Activated T-cell treated with anti-CD3 and anti-CD28 coated beads, Interleukin-2, amount 50 U/mL, for 72 hours (primary cell): ENCODE measurements around the gene KIF22. TPM values are rescaled to one million over a fixed set of nuclear protein-coding genes. Genes with fewer than 3 reads are reported as not detected.
A peak's percentile ranks its signal among the peaks of the same experiment; 100 is the strongest.
"Not testable (repeated sequence)": the region's sequence is repeated elsewhere in the genome, so short reads cannot be mapped to it uniquely, and the experiment has no call there.

Source experiments
- ATAC-seq, 2 donors: fragments of 150-1000 bp; cut with Tn5 transposase; replicated peaks in 1 of 2; 2 replicates each; pipeline ENCODE4 v1.10.0; 2021; ENCODE audit warnings: moderate library complexity in 2 of 2, mild to moderate bottlenecking in 1 of 2
- DNase-seq, 2 donors: peaks; one replicate each; pipeline ENCODE4 v3.0.0; 2021 to 2022; ENCODE audit warnings: mixed read lengths in 1 of 2
- H3K27ac Mint-ChIP-seq: one replicate; pipeline ENCODE4 v1.8.0; 2022; ENCODE audit warnings: mild to moderate bottlenecking, moderate library complexity, mixed read lengths
- H3K27me3 Mint-ChIP-seq: one replicate; pipeline ENCODE4 v1.8.0; 2022; ENCODE audit warnings: low read depth, mixed read lengths
- H3K36me3 Mint-ChIP-seq, 2 donors: one replicate each; pipeline ENCODE4 v1.8.0; 2022; ENCODE audit warnings: mixed read lengths in 2 of 2, mild to moderate bottlenecking in 1 of 2; ENCODE audit not compliant: insufficient read depth in 2 of 2
- H3K4me1 Mint-ChIP-seq: one replicate; pipeline ENCODE4 v1.8.0; 2022; ENCODE audit warnings: low read depth, mixed read lengths
- H3K4me3 Mint-ChIP-seq, 2 donors: one replicate each; pipeline ENCODE4 v1.8.0; 2022; ENCODE audit warnings: mild to moderate bottlenecking in 2 of 2, mixed read lengths in 2 of 2, moderate library complexity in 2 of 2
- H3K9me3 Mint-ChIP-seq, 2 donors: one replicate each; pipeline ENCODE4 v1.8.0; 2022; ENCODE audit warnings: mixed read lengths in 2 of 2
- total RNA-seq, 2 donors: library from RNA; stranded (reverse); gene quantifications; one replicate each; pipeline ENCODE4 v1.2.3, GENCODE V29; 2022

The KIF22 gene
- total RNA-seq, 2 donors from 2014 or later, result 153 to 180 TPM

- peaks cover 11 to 32% of the 10 kb centered on the region in 2 donors for H3K36me3 Mint-ChIP-seq
- ATAC-seq, DNase-seq, H3K27me3 Mint-ChIP-seq, H3K27ac Mint-ChIP-seq, H3K9me3 Mint-ChIP-seq: not testable (repeated sequence)
- peaks cover 32% of the 10 kb centered on the region for H3K4me1 Mint-ChIP-seq
- peak overlapping the region; percentile 94 for H3K4me3 Mint-ChIP-seq
Observed at GRCh38 chr16:29793153-29793552, 2.6 kb downstream of the KIF22 start.

DNA sequence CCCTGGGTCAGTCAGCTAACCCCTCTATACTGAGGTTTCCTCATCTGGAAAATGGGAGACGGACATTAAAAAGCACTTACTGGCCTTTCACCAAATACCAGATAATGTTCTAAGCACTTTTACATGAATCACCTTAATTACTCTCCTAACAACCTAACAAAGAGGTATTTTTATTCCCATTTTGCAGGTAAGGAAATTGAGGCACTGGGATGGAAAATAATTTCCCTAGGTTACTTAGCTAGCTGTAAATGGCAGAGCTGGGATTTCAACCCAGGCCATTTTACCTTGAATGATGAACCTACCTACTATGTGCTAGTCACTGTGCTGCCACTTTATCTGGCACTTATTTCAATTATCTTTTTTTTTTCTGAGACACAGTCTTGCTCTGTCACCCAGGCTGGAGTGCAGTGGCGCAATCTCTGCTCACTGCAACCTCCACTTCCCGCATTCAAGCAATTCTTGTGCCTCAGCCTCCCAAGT is 3.7 kb downstream of the KIF22 start:
- Mint-ChIP-seq H3K4me1 (peaks cover 32% of the 10 kb centered on the region), H3K27me3 (no peaks in the 10 kb centered on the region), H3K4me3 (no peak overlapping the region), H3K36me3 (peaks cover 11 to 39% of the 10 kb centered on the region in 2 donors), H3K27ac (no peak overlapping the region), H3K9me3 (no peaks in the 10 kb centered on the region)
- DNase-seq, result no peak
- no peak for ATAC-seq

DNA sequence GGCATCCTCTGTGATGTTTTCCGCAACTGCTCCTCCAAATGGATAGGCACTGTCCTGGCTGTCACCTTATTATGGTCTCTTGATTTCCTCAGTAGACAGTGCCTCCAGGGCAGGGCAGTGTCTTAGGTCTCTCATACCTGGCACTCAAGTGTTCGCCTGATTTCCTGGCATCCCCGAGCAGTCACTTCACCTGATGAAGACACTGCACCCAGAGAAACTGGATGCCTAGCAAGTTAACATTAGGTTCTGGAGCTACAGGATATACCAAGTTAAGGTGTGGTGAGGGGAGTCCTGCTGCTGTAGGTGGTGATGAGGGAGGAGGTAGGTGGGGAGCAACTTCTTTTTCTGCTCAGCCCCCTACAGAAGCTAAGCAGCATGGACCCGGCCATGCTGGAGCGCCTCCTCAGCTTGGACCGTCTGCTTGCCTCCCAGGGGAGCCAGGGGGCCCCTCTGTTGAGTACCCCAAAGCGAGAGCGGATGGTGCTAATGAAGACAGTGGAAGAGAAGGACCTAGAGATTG is 11.9 kb downstream of the KIF22 start:
- ATAC-seq, result no peak
- H3K27ac Mint-ChIP-seq, result peak overlapping the region; percentile 75
- no peaks in the 10 kb centered on the region for H3K9me3 Mint-ChIP-seq
- H3K36me3 Mint-ChIP-seq, result peaks cover 6 to 28% of the 10 kb centered on the region in 2 donors
- DNase-seq, result no peak
- no peaks in the 10 kb centered on the region for H3K27me3 Mint-ChIP-seq
- H3K4me3 Mint-ChIP-seq, result peak overlapping the region in 1 of 2 donors; percentile 36
- peaks cover 21% of the 10 kb centered on the region for H3K4me1 Mint-ChIP-seq

DNA sequence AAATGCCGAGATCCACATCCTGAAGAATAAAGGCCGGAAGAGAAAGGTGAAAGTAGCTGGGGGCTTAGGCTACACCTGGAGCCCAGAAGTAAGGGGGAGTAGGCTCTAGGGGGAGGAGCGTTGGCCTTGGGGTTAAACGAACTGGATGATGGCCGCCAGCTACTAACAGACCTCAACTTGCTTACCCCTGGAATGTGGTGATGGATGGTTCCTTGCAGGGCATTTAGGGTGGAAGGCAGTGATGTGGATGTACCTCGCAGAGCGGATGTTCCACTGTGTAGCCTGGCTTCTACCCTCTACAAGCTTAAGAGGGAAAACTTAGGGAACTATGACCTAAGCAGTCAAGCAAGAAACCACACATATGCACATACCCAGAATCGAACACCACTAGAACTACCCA is 13.5 kb downstream of the KIF22 start:
- DNase-seq (no peak), ATAC-seq (no peak)
- H3K9me3 Mint-ChIP-seq, result no peaks in the 10 kb centered on the region
- H3K4me1 Mint-ChIP-seq, result peaks cover 32% of the 10 kb centered on the region
- peaks cover 11 to 25% of the 10 kb centered on the region in 2 donors for H3K36me3 Mint-ChIP-seq
- H3K27me3 Mint-ChIP-seq, result no peaks in the 10 kb centered on the region
- peak overlapping the region; percentile 97 to 99 for H3K4me3 Mint-ChIP-seq
- H3K27ac Mint-ChIP-seq, result peak overlapping the region; percentile 100

DNA sequence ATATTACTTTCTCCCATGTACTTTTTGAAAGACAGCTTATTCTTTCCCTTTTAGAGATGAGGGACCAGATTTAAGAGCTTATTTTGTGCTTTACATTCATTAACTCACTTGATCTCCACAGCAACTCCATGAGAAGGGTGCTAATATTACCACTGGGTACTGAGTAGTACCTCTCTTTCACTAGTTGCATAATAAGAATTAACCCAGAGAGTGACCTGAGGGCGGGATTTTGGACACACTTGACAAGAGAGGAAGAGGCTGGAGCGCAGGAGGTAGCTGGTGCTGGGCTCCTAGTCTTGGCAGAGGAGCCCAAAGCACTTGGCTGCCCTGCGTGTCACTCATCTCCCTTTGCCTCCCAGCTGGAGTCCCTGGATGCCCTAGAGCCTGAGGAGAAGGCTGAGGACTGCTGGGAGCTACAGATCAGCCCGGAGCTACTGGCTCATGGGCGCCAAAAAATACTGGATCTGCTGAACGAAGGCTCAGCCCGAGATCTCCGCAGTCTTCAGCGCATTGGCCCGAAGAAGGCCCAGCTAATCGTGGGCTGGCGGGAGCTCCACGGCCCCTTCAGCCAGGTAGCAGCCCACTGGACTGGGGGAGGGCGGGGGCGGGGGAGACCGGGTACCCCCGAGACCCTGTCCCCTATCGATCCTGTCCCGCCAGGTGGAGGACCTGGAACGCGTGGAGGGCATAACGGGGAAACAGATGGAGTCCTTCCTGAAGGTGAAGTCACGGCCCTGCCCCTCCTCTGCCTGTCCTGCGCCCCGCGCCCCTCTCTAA is 14.1 kb downstream of the KIF22 start:
- Mint-ChIP-seq H3K9me3 (no peaks in the 10 kb centered on the region), H3K4me3 (peak overlapping the region; percentile 97 to 99), H3K4me1 (peaks cover 35% of the 10 kb centered on the region), H3K27ac (peak overlapping the region; percentile 100), H3K36me3 (peaks cover 11 to 25% of the 10 kb centered on the region in 2 donors), H3K27me3 (no peaks in the 10 kb centered on the region)
- peak in 1 of 2 donors; percentile 15 for DNase-seq
- ATAC-seq, result no peak

DNA sequence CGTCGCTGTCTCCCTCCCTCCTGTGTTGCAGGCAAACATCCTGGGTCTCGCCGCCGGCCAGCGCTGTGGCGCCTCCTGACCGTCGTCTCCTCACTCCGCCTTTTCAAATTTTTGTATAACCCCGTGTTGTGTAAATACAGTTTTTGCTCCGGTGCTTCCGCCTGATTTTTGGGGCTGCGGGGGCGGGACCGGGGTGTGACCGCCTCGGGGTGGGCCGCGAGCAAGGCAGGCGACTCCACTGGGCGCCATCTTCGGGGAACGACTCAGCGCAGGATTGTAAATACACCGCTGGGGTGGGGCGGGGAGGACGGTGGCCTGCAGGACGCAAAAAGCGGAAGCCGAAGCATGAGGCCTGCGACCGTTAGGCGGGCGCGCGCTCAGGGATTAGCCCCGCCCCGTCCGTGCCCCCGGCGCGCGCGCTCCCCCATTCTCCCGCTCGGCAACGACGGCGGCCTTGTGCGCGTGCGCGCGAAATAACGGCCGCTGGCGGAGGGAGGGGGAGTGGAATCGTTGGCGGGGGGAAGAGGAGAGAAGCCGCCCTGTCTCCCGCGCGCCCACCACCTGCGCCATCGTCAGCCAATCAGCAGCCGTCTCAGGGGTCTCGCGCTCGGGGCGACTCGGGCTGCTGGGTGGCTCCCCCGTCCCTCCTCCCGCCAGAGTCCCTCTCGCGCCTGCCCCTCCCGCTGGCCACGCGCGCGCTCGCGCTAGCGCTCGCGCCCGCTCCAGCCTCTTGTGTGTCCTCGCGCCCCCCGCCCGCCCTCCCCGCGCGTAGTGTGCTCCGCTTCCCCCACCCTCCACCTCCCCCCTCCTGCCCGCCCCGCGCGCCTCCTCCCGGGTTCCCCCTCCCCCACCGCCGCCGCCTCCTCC is 14.9 kb downstream of the KIF22 start:
- peaks cover 13 to 30% of the 10 kb centered on the region in 2 donors for H3K36me3 Mint-ChIP-seq
- peaks cover 43% of the 10 kb centered on the region for H3K4me1 Mint-ChIP-seq

DNA sequence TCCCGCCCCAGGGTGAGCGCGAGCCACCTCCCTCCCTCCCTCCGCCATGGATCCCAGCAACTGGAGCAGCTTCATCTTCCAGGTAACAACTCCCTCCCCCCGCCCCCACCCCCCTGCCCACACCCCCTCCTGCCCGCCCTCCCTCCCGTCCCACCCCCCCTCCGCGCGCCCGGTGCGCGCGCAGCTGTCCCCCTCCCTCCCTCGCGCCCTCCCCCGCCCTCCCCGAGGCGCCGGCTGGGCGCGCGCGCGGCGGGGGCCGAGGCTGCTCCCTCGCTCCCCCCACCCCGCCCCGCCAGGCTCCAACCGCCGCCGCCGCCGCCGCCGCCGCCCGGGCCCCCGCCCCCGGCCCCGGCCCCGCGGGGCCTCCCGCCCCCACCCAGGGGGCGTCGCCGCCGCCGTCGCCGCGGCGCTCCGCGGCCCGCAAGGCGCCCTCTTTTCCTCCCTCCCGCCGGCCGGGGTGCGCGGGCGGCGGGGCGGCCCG is 15.6 kb downstream of the KIF22 start, which contains the start of gene MAZ:
Gene MAZ, plus strand, starts transcription at position 431 of the 481 bp plus-strand sequence. CDS start 173 bp downstream, outside the sequence.
- Mint-ChIP-seq H3K4me3 (peak within 1 kb of the TSS; percentile 97 to 99), H3K27ac (peak within 1 kb of the TSS; percentile 99), H3K9me3 (no peaks in the 10 kb centered on the region), H3K36me3 (peaks cover 13 to 32% of the 10 kb centered on the region in 2 donors), H3K27me3 (no peaks in the 10 kb centered on the region), H3K4me1 (peaks cover 50% of the 10 kb centered on the region)
- ATAC-seq (peak in 1 of 2 donors; percentile 0), DNase-seq (peak; percentile 78 to 81)

More for the DNA sequence above, 14.9 kb downstream of the KIF22 start:
- Mint-ChIP-seq H3K27me3 (no peaks in the 10 kb centered on the region), H3K4me3 (peak overlapping the region; percentile 97 to 99), H3K9me3 (no peaks in the 10 kb centered on the region), H3K27ac (peak overlapping the region; percentile 99)
- DNase-seq (peak; percentile 98), ATAC-seq (peak; percentile 64 to 70)

DNA sequence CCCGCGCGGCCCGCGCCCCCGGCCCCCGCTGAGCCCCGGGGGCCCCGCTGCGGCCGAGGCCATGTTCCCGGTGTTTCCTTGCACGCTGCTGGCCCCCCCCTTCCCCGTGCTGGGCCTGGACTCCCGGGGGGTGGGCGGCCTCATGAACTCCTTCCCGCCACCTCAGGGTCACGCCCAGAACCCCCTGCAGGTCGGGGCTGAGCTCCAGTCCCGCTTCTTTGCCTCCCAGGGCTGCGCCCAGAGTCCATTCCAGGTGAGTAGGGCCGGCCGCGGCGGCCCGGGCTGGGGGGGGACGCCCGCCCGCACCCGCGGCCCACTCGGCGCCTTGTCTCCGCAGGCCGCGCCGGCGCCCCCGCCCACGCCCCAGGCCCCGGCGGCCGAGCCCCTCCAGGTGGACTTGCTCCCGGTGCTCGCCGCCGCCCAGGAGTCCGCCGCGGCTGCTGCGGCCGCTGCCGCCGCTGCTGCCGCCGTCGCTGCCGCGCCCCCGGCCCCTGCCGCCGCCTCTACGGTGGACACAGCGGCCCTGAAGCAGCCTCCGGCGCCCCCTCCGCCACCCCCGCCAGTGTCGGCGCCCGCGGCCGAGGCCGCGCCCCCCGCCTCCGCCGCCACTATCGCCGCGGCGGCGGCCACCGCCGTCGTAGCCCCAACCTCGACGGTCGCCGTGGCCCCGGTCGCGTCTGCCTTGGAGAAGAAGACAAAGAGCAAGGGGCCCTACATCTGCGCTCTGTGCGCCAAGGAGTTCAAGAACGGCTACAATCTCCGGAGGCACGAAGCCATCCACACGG is 16.3 kb downstream of the KIF22 start:
- Mint-ChIP-seq H3K4me3 (peak overlapping the region; percentile 87 to 95), H3K27me3 (no peaks in the 10 kb centered on the region), H3K27ac (no peak overlapping the region), H3K9me3 (no peaks in the 10 kb centered on the region), H3K4me1 (peaks cover 57% of the 10 kb centered on the region), H3K36me3 (peaks cover 13 to 26% of the 10 kb centered on the region in 2 donors)
- ATAC-seq, result peak in 1 of 2 donors; percentile 3
- DNase-seq, result peak; percentile 64 to 74

GRCh38 chr16:29807426-29808218 is 17.1 kb downstream of the KIF22 start:
- H3K27me3 Mint-ChIP-seq, result no peaks in the 10 kb centered on the region
- H3K9me3 Mint-ChIP-seq, result no peaks in the 10 kb centered on the region
- peak; percentile 51 to 58 for ATAC-seq
- H3K27ac Mint-ChIP-seq, result peak overlapping the region; percentile 91
- peaks cover 13 to 26% of the 10 kb centered on the region in 2 donors for H3K36me3 Mint-ChIP-seq
- H3K4me3 Mint-ChIP-seq, result peak overlapping the region; percentile 87 to 95
- H3K4me1 Mint-ChIP-seq, result peaks cover 65% of the 10 kb centered on the region
- peak; percentile 84 to 92 for DNase-seq

GRCh38 chr16:29808219-29808900 is 17.8 kb downstream of the KIF22 start:
- ATAC-seq (peak; percentile 6 to 16), DNase-seq (peak; percentile 32 to 37)
- H3K36me3 Mint-ChIP-seq, result peaks cover 13 to 25% of the 10 kb centered on the region in 2 donors

More at GRCh38 chr16:29808219-29808900, 17.8 kb downstream of the KIF22 start:
- Mint-ChIP-seq H3K27me3 (no peaks in the 10 kb centered on the region), H3K4me1 (peaks cover 69% of the 10 kb centered on the region), H3K4me3 (peak overlapping the region; percentile 87 to 95), H3K9me3 (no peaks in the 10 kb centered on the region), H3K27ac (peak overlapping the region; percentile 91)
